CD4-positive, alpha-beta T cell (primary cell): ENCODE results near the gene ZNF488. TPM values are rescaled to one million over a fixed set of nuclear protein-coding genes. Genes with fewer than 3 reads are reported as not detected.

Experiments used
- ATAC-seq: fragments of 200-7000 bp; cut with Tn5 transposase; one replicate; pipeline ENCODE4 v1.10.0; 2022; ENCODE audit warnings: mild to moderate bottlenecking; ENCODE audit not compliant: poor library complexity
- CTCF ChIA-PET: fragments of 350-600 bp; sonication (Branson Sonifier 250); formaldehyde crosslinking; loops from one replicate; lab custom pipeline; 2021; ENCODE audit warnings: antibody characterized with exemption, inconsistent platforms; lab: Charles Lee
- POLR2A ChIA-PET: fragments of 350-600 bp; sonication (Branson Sonifier 250); formaldehyde crosslinking; loops from one replicate; lab custom pipeline; 2021; ENCODE audit warnings: antibody characterized with exemption, inconsistent platforms; lab: Charles Lee
- DNase-seq, 14 experiments: peaks; one replicate each; pipeline ENCODE4 v3.0.0-alpha.2; 2013 to 2020; ENCODE audit warnings: mixed read lengths in 2 of 14
- H3K27ac ChIP-seq, 2 donors: one replicate each; pipeline versions ENCODE4 v1.5.1 to v1.7.0; 2013; ENCODE audit warnings: low read length in 2 of 2, low read depth in 1 of 2, mild to moderate bottlenecking in 1 of 2
- H3K27me3 ChIP-seq, 2 experiments: 1 replicate in 1 of 2; 2 replicates in 1 of 2; pipeline versions ENCODE4 v1.6.1 to v1.7.0; 2013; ENCODE audit warnings: low read length in 2 of 2, control low read depth in 1 of 2, mild to moderate bottlenecking in 1 of 2, moderate library complexity in 1 of 2; ENCODE audit not compliant: insufficient read depth in 2 of 2, control insufficient read depth in 1 of 2
- H3K36me3 ChIP-seq: one replicate; pipeline ENCODE4 v1.6.1; 2013; ENCODE audit warnings: low read length, control low read depth; ENCODE audit not compliant: insufficient read depth
- H3K4me1 ChIP-seq: one replicate; pipeline ENCODE4 v1.6.1; 2013; ENCODE audit warnings: low read length, control low read depth; ENCODE audit not compliant: insufficient read depth
- H3K4me3 ChIP-seq: one replicate; pipeline ENCODE4 v1.5.1; 2013; ENCODE audit warnings: mild to moderate bottlenecking, low read length, moderate library complexity
- H3K9me3 ChIP-seq, 2 experiments: 1 replicate in 1 of 2; 2 replicates in 1 of 2; pipeline versions ENCODE4 v1.6.1 to v1.7.0; 2013; ENCODE audit warnings: low read length in 2 of 2, mild to moderate bottlenecking in 2 of 2, control low read depth in 1 of 2, moderate library complexity in 1 of 2; ENCODE audit not compliant: control insufficient read depth in 1 of 2, insufficient read depth in 1 of 2
- H3K27ac Mint-ChIP-seq: one replicate; pipeline ENCODE4 v1.8.0; 2020; ENCODE audit warnings: mixed read lengths
- H3K27me3 Mint-ChIP-seq: one replicate; pipeline ENCODE4 v1.8.0; 2021; ENCODE audit warnings: mixed read lengths
- H3K36me3 Mint-ChIP-seq: one replicate; pipeline ENCODE4 v1.8.0; 2021; ENCODE audit warnings: low read depth, mixed read lengths
- H3K4me1 Mint-ChIP-seq: one replicate; pipeline ENCODE4 v1.8.0; 2021; ENCODE audit warnings: low read depth, mixed read lengths
- H3K4me3 Mint-ChIP-seq: one replicate; pipeline ENCODE4 v1.8.0; 2020; ENCODE audit warnings: mild to moderate bottlenecking, mixed read lengths
- H3K9me3 Mint-ChIP-seq: one replicate; pipeline ENCODE4 v1.8.0; 2020; ENCODE audit warnings: mixed read lengths
- CTCF ChIP-seq: fragments of 200-600 bp; IDR thresholded peaks from one replicate; pipeline ENCODE4 v1.8.0; 2022; ENCODE audit warnings: antibody characterized with exemption, mild to moderate bottlenecking
- intact Hi-C, 2 experiments: fragments of 100-400 bp; cut with DNase I in 1 of 2; cut with micrococcal nuclease in 1 of 2; formaldehyde crosslinking; loops; one replicate each; pipeline versions ENCODE4 v1.15.1 to v1.9.0; 2023 to 2025; cut with DNase I, micrococcal nuclease
- total RNA-seq, 174 experiments: library from RNA in 2 of 174; stranded (reverse) in 2 of 174; gene quantifications; one replicate each; pipeline ENCODE4 v1.2.3 and lab custom pipeline; 2021 to 2026

The ZNF488 gene
- total RNA-seq, 2 experiments from 2014 or later = not detected

DNA sequence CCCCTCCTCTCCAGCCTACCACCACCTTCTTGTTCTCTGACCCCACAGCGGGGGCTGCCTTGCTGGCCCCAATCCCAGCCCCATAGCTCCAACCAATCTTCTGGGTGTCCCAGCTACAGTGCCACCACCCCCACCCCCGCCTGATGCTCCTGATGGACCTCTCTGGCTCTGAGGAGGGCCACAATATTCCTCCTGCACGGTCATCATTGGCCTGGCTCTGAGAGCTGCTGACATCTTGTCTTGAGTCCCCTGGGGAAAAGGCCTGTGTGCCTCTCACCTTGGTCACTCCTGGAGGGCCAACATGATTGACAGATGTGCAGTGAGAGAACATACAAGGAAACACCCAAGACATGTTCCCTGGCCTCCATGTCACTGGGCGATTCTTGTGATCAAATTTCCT, 54.2 kb downstream of the ZNF488 start:
- ChIA-PET POLR2A (no interaction called here), CTCF (no interaction called here)
- DNase-seq = no peak
- H3K36me3 ChIP-seq = no peaks in the 10 kb centered on the region
- Mint-ChIP-seq H3K4me3 (no peak overlapping the region), H3K27ac (no peak overlapping the region), H3K36me3 (no peaks in the 10 kb centered on the region), H3K9me3 (no peaks in the 10 kb centered on the region), H3K4me1 (no peaks in the 10 kb centered on the region), H3K27me3 (peaks cover under 1% of the 10 kb centered on the region)
- no peaks in the 10 kb centered on the region for H3K4me1 ChIP-seq
- ATAC-seq = no peak
- no peak overlapping the region for H3K27ac ChIP-seq
- H3K27me3 ChIP-seq = no peaks in the 10 kb centered on the region
- peaks cover 0 to 5% of the 10 kb centered on the region in 2 experiments for H3K9me3 ChIP-seq
- no peak overlapping the region for H3K4me3 ChIP-seq
- intact Hi-C loops = no loop called here
- TF ChIP-seq CTCF = no peak

DNA sequence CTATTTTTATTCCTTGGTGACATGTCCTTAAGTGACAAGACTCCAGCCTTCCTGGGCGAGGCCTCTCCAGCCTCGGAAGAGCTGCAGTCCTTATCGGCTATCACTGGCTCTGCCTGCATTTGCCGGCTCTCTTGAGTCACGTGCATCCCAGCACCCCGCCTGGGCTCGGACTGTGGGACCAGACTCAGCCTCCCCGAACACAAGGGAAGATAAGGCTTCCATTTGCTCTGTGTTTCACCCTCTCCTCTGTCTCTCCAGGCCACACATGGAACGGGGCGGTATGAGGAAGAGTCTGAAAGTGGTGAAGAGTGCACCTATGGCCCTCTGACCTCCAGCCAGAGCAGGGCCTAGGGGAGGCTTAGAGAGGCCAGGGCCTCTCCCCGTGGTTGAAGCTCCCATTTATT, 57.2 kb downstream of the ZNF488 start:
- intact Hi-C loops = no loop called here
- Mint-ChIP-seq H3K36me3 (no peaks in the 10 kb centered on the region), H3K27ac (no peak overlapping the region), H3K4me1 (no peaks in the 10 kb centered on the region), H3K9me3 (no peaks in the 10 kb centered on the region), H3K4me3 (no peak overlapping the region), H3K27me3 (peaks cover 3% of the 10 kb centered on the region)
- POLR2A ChIA-PET = no interaction called here
- CTCF ChIA-PET = no interaction called here
- H3K4me3 ChIP-seq = no peak overlapping the region
- H3K36me3 ChIP-seq = no peaks in the 10 kb centered on the region
- no peaks in the 10 kb centered on the region for H3K4me1 ChIP-seq
- H3K27me3 ChIP-seq = peaks cover 0 to 2% of the 10 kb centered on the region in 2 experiments
- TF ChIP-seq CTCF = no peak
- DNase-seq (no peak), ATAC-seq (no peak)
- H3K27ac ChIP-seq = no peak overlapping the region
- H3K9me3 ChIP-seq = peaks cover 0 to 5% of the 10 kb centered on the region in 2 experiments

DNA sequence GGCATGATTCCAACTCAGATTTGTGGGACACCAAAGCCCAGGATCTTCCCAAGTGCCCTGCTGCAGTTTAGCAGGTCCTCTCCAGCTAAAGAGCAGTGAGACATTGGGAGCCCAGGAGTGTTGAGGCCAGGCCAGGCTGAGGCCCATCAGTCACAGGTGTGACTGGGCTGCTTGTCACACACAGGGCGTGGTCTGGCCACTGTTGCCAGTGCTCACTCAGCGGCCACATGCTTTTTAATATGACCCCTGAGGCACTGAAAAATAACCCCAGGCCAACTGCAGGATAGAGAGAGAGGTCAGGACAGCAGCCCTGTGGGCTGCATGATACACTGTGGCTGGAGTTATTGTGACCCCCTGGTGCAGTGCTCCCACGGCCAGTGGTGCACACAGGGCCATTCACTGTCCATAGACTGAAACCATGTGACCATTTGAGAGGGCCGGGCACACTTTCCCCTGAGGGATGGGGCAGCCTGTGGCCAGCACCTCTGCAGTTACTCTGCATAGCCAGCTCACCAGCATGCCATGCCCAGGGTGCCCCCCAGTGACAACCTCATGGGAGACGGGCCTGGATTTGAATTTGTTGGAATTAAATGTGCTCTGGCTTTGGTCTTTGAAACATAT, 57.7 kb downstream of the ZNF488 start:
- no peaks in the 10 kb centered on the region for H3K9me3 Mint-ChIP-seq
- no peaks in the 10 kb centered on the region for H3K4me1 Mint-ChIP-seq
- no peak for ATAC-seq
- peaks cover 3% of the 10 kb centered on the region for H3K27me3 Mint-ChIP-seq
- Histone ChIP-seq H3K27ac (no peak overlapping the region), H3K36me3 (no peaks in the 10 kb centered on the region), H3K4me3 (no peak overlapping the region), H3K9me3 (peaks cover 0 to 5% of the 10 kb centered on the region in 2 experiments), H3K4me1 (no peaks in the 10 kb centered on the region), H3K27me3 (peaks cover 0 to 2% of the 10 kb centered on the region in 2 experiments)
- CTCF ChIA-PET = no interaction called here
- H3K27ac Mint-ChIP-seq = no peak overlapping the region
- DNase-seq = no peak
- POLR2A ChIA-PET = no interaction called here
- TF ChIP-seq CTCF = no peak
- intact Hi-C loops = no loop called here
- H3K4me3 Mint-ChIP-seq = no peak overlapping the region
- H3K36me3 Mint-ChIP-seq = no peaks in the 10 kb centered on the region
